Epithelial cell of prostate (primary cell): ENCODE results near the gene SIKE1.
"Not testable (repeated sequence)": the region's sequence is repeated elsewhere in the genome, so short reads cannot be mapped to it uniquely, and the experiment has no call there.

Experiments
- DNase-seq: peaks from one replicate; pipeline ENCODE4 v3.0.0-alpha.2; 2011; ENCODE audit warnings: low read depth, low spot score
- H3K27ac ChIP-seq: fragments of 450-650 bp; 2 replicates; pipeline ENCODE4 v1.5.1; 2017; ENCODE audit warnings: mild to moderate bottlenecking

Gene SIKE1

DNA sequence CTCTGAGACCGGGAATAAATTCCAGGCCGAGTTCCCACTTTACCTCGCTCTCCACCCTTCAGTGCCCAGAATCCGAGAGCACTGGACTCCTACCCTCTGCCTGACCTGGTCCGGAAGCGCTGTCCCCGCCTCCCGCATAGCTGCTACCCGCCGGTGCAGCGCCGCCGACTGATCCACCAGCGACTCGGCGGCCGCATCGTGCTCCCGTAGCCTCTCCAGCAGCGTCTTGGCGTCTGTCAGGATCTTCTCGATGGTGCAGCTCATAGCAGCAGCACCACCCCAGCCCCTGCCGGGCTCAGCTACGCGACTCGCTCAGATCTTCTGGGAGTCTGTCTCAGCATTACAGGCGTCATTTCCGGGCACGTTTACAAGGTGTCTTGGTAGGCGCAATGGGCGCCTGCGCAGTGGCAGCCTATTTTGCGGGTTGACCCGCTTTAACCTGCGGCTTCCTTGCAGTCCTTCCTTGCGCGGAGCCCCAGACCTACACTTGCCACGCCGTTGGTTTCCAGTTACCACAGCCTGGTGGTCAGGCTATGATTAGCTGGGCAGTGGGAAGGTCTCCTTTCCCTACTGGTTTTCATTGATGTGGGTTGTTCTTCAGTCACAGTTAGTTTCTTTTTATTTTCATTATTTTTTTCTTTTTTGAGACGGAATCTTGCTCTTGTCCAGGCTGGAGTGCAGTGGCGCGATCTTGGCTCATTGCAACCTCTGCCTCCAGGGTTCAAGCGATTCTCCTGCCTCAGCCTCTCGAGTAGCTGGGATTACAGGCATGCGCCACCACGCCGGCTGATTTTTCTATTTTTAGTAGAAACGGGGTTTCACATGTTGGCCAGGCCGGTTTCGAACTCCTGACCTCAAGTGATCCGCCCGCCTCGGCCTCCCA lies at the start of gene SIKE1:
SIKE1 (minus strand) TSS at position 342 of the 883 bp plus-strand sequence; CDS start at position 264, 78 bp downstream.
- DNase-seq, result peak; percentile 70
- peak within 1 kb of the TSS; percentile 88 for H3K27ac ChIP-seq

- not testable (repeated sequence) for DNase-seq, H3K27ac ChIP-seq
Observed at GRCh38 chr1:114830075-114830474, 49.6 kb upstream of the SIKE1 start.

GRCh38 chr1:114828251-114828650 lies 47.8 kb upstream of the SIKE1 start:
- DNase-seq, result peak; percentile 44
- H3K27ac ChIP-seq, result no peak overlapping the region

- no peak for DNase-seq
- H3K27ac ChIP-seq, result no peak overlapping the region
Observed at GRCh38 chr1:114821978-114822377, 41.5 kb upstream of the SIKE1 start.

- H3K27ac ChIP-seq, result no peak overlapping the region
- DNase-seq, result no peak
Observed at GRCh38 chr1:114820392-114820791, 39.9 kb upstream of the SIKE1 start.

GRCh38 chr1:114819869-114820268 lies 39.4 kb upstream of the SIKE1 start:
- no peak overlapping the region for H3K27ac ChIP-seq
- DNase-seq, result no peak

DNA sequence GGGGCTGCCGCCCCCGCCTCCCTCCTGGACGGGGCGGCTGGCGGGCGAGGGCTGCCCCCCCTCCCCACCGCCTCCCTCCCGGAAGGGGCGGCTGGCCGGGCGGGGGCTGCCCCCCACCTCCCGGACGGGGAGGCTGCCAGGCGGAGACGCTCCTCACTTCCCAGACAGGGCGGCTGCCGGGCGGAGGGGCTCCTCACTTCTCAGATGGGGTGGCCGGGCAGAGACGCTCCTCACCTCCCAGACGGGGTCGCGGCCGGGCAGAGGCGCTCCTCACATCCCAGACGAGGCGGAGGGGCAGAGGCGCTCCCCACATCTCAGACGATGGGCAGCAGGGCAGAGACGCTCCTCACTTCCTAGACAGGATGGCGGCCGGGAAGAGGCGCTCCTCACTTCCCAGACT lies 24.0 kb upstream of the SIKE1 start:
- not testable (repeated sequence) for DNase-seq, H3K27ac ChIP-seq

DNA sequence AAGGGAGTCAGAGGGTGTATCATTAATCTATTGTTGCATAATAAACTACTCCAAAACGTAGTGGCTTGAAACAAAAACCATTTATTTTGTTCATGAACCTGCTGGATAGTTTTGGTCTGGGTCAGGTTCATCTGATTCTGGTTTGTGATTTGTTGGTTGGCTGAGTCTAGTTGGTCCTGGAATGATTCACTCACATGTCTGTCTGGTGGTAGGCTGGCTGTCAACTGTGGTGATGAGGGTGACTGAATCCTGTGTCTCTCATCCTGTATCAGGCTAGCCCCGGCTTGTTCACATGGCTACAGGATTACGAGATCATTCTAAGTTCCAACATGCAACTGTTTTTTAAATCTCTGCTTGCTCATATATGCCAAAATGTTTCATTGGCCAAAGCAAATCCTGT lies 22.5 kb upstream of the SIKE1 start:
- peak; percentile 98 for DNase-seq
- peak overlapping the region; percentile 93 for H3K27ac ChIP-seq

DNA sequence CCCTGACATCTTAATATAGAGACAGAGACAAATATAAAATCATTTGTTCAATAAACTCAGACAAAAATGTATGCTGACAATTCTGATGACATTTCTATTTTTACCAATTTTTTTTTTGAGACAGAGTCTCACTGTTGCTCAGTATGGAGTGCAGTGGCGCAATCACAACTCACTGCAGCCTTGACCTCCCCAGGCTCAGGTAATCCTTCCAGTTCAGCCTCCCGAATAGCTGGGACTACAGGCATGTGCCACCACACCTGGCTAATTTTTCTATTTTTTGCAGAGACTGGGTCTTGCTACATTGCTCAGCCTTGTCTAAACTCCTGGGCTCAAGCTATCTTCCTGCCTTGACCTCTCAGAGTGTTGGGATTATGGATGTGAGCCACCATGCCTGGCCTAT lies 13.6 kb upstream of the SIKE1 start:
- no peak for DNase-seq
- H3K27ac ChIP-seq, result no peak overlapping the region

DNA sequence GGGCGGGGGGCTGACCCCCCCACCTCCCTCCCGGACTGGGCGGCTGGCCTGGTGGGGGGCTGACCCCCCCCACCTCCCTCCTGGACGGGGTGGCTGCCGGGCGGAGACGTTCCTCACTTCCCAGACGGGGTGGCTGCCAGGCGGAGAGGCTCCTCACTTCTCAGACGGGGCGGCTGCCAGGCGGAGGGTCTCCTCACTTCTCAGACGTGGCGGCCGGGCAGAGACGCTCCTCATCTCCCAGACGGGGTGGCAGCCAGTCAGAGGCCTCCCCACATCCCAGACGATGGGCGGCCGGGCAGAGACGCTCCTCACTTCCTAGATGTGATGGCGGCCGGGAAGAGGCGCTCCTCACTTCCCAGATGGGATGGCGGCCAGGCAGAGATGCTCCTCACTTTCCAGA lies 10.1 kb upstream of the SIKE1 start:
- H3K27ac ChIP-seq, DNase-seq: not testable (repeated sequence)

DNA sequence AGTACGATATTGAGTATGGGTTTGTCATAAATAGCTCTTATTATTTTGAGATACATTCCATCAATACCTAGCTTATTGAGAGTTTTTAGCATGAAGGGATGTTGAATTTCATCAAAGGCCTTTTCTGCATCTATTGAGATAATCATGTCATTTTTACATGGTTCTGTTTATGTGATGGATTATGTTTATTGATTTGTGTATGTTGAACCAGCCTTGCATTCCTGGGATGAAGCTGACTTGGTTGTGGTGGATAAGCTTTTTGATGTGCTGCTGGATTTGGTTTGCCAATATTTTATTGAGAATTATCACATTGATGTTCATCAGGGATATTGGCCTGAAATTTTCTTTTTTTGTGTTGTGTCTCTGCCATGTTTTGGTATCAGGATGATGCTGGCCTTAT lies 6.0 kb upstream of the SIKE1 start:
- not testable (repeated sequence) for DNase-seq, H3K27ac ChIP-seq

- no peak for DNase-seq
- no peak overlapping the region for H3K27ac ChIP-seq
Observed at GRCh38 chr1:114782476-114782875, 2.0 kb upstream of the SIKE1 start.

- peak overlapping the region; percentile 88 for H3K27ac ChIP-seq
- no peak for DNase-seq
Observed at GRCh38 chr1:114779722-114780121, 763 bp downstream of the SIKE1 start.

DNA sequence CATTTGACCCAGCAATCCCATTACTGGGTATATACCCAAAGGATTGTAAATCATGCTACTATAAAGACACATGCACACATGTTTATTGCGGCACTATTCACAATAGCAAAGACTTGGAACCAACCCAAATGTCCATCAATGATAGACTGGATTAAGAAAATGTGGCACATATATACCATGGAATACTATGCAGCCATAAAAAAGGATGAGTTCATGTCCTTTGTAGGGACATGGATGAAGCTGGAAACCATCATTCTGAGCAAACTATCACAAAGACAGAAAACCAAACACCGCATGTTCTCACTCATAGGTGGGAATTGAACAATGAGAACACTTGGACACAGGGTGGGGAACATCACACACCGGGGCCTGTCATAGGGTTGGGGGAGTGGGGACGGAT lies 3.8 kb downstream of the SIKE1 start:
- not testable (repeated sequence) for H3K27ac ChIP-seq, DNase-seq

GRCh38 chr1:114771992-114772391 lies 8.5 kb downstream of the SIKE1 start:
- H3K27ac ChIP-seq, result no peak overlapping the region
- no peak for DNase-seq

GRCh38 chr1:114770989-114771388 lies 9.5 kb downstream of the SIKE1 start:
- DNase-seq, result no peak
- peak overlapping the region; percentile 4 for H3K27ac ChIP-seq

DNA sequence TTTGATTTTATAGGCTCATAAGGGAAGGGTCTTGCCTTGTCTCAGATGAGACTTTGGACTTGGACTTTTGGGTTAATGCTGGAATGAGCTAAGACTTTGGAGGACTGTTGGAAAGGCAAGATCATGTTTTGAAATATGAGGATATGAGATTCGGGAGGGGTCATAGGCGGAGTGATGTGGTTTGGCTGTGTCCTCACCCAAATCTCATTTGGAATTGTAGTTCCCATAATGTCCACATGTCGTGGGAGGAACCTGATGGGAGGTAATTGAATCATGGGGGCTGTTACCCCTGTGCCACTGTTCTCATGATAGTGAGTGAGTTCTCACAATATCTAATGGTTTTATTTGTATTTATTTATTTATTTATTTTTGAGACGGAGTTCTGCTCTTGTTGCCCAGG lies 15.8 kb downstream of the SIKE1 start:
- no peak for DNase-seq
- H3K27ac ChIP-seq, result no peak overlapping the region

DNA sequence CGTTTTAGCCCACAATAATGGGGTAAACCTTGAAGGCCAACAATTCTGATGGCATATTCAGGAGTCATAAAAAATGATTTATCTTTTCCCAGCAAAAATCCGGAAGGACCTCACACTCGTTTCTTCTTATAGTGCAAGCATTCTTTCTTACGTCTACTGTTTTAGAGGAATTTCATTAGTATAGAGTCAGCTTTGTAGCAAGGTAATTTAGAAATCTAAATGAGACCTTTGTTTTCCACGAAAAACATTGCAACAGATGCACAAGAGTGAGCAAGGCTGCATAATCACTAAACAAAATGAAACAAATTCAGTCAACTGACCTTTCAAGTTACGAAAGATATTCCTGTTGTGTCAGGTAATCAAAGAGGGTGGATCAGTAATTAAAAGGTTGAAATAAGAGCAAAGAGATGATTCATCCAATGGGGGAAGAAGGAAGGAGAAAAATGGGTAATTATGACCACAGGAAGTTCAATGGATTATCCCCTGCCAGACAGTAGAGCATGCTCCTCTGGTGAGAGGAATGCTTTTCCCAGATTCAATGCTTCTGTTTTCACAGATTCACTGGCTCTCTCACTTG lies 22.1 kb downstream of the SIKE1 start:
- peak overlapping the region; percentile 95 for H3K27ac ChIP-seq
- peak; percentile 56 for DNase-seq

- H3K27ac ChIP-seq, result peak within 1 kb of the TSS; percentile 95
- peak; percentile 97 for DNase-seq
Observed at GRCh38 chr1:114757455-114758255, 22.8 kb downstream of the SIKE1 start, which contains the start of gene CSDE1. CSDE1 (minus strand) TSS chr1:114757984; CDS start chr1:114739890, 18,094 bp downstream.

- peak overlapping the region; percentile 95 for H3K27ac ChIP-seq
- no peak for DNase-seq
Observed at GRCh38 chr1:114756949-114757454, 23.5 kb downstream of the SIKE1 start.
